ENCODE results near the gene CREB3L2.
"Not testable (repeated sequence)": the region's sequence is repeated elsewhere in the genome, so short reads cannot be mapped to it uniquely, and the experiment has no call there.

CREB3L2 gene

DNA sequence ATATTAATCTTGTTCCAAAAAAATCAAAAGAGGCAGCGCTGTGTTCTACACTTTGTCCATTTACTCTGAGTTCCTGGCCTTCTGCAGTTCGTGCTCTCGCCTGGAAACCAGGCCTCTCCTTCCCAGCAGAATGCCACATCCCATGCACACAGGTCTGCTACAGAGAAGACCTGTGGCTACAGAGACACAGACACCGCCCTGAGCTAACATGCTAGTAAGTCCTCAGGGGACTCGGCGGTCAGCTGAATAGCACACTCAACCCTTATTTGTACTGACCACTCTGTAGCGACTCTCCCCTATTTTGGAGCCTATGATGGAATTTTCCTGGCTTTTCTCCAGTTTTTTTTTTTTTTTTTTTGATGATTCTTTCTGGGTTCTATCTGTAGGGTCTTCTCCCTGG is 12.8 kb downstream of the CREB3L2 start:
- Histone ChIP-seq H3K9ac (ENCODE audit: low read depth, low read length) (no peak overlapping the region), H3K36me3 (ENCODE audit: insufficient read depth, low read length) (peaks cover 3% of the 10 kb centered on the region; the same call in 1 of the 2 replicates), H3K9me3 (ENCODE audit: control insufficient read depth, insufficient read depth, low read length) (no peaks in the 10 kb centered on the region), H3K4me1 (ENCODE audit: insufficient read depth, low read length) (peaks cover 43% of the 10 kb centered on the region)

DNA sequence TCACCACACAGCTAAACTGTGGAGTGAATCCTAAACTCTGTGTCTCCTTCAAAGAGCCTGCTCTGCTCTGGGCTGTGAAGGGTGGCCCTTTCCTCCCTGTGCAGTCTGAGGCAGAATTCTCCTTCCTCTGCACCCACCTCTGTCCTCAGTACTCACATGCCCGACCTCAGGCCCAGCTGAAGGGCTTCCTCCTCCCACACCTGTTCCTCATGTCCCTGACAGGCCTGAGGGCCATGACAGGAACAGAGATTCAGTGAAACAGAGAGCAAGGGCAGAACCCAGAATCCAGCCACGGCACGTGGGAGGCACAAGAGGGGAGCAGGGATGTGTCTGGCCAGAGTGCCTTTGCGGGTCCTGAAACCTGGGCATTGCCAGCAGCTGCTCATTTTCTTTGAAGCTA is 13.9 kb downstream of the CREB3L2 start:
- no peaks in the 10 kb centered on the region for H3K9me3 ChIP-seq (ENCODE audit: control insufficient read depth, insufficient read depth, low read length)
- H3K9ac ChIP-seq (ENCODE audit: low read depth, low read length), result no peak overlapping the region
- H3K36me3 ChIP-seq (ENCODE audit: insufficient read depth, low read length), result peaks cover 4% of the 10 kb centered on the region; the same call in 1 of the 2 replicates
- H3K4me1 ChIP-seq (ENCODE audit: insufficient read depth, low read length), result peaks cover 43% of the 10 kb centered on the region

DNA sequence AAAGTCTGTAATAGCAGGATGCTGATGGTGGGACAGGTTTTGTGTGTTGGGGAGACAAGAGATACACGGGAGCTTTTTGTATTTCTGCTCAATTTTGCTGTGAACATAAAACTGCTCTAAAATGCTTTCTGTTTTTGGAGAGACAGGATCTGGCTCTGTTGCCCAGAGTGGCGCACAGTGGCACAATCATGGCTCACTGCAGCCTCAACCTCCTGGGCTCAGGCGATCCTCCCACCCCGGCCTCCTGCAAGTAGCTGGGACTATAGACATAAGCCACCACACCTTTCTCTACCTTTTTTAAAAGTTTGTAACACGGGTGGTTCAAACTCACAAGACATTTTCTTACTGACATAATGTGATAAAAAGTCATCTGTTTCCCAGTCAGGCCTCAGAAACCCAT is 14.3 kb downstream of the CREB3L2 start:
- no peak overlapping the region for H3K9ac ChIP-seq (ENCODE audit: low read depth, low read length)
- no peaks in the 10 kb centered on the region for H3K9me3 ChIP-seq (ENCODE audit: control insufficient read depth, insufficient read depth, low read length)
- peaks cover 4% of the 10 kb centered on the region; the same call in 1 of the 2 replicates for H3K36me3 ChIP-seq (ENCODE audit: insufficient read depth, low read length)
- peaks cover 41% of the 10 kb centered on the region for H3K4me1 ChIP-seq (ENCODE audit: insufficient read depth, low read length)

DNA sequence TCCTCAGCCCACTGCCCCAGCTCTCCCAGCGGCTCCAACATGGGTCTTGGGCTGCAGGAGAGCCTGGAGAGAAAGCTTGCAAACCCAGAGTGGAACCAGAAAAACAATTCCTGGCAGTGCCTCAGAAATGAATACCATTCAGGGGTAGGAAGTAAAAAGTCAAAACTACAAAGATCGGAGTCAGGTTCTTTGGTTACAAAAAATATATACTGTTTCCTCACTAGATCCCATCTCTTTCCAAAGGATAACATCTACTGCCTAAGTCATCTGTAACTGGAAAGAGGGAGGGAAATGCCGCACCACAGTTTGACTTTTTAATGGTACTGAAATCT is 14.9 kb downstream of the CREB3L2 start:
- H3K9me3 ChIP-seq (ENCODE audit: control insufficient read depth, insufficient read depth, low read length), result no peaks in the 10 kb centered on the region
- peaks cover 4% of the 10 kb centered on the region; the same call in 1 of the 2 replicates for H3K36me3 ChIP-seq (ENCODE audit: insufficient read depth, low read length)
- H3K9ac ChIP-seq (ENCODE audit: low read depth, low read length), result no peak overlapping the region
- peaks cover 35% of the 10 kb centered on the region for H3K4me1 ChIP-seq (ENCODE audit: insufficient read depth, low read length)

DNA sequence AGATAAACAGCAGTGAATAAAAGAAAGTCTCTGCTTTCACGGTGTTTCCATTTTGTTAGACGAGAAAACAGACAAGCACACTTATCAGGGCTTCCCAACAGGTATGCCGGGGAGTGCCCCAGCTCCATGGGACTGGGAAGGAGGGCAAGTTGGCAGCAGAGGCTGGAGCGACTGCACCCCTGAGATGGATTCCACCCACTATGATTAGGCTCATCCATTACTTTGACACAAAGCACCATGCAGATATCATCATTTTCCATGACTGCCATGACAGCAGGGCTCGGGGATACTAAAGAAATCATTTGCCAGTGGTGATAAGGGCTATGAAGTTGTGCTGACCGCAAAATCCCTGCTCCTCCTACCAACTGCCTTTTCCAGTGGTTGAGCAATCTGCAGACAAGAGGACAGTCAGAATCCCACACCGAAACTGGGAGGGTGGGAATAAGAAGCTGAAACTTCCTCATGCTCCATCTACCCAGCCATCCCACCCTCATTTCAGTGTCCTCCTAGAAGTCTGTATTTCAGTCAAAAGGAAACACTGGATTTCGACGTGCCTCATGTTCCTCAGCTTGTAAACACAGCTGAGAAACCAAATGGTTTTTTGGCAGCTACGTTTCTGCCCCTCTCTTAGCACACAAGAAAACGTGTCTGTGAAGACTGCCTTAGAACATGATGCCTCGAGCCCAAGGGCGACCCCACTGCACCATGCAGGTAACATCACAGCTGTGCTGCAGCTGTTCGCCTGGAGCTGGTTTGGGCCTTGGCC is 15.5 kb downstream of the CREB3L2 start:
- Histone ChIP-seq H3K4me1 (ENCODE audit: insufficient read depth, low read length) (peaks cover 35% of the 10 kb centered on the region), H3K9me3 (ENCODE audit: control insufficient read depth, insufficient read depth, low read length) (no peaks in the 10 kb centered on the region), H3K36me3 (ENCODE audit: insufficient read depth, low read length) (peaks cover 4% of the 10 kb centered on the region; the same call in 1 of the 2 replicates), H3K9ac (ENCODE audit: low read depth, low read length) (no peak overlapping the region)

DNA sequence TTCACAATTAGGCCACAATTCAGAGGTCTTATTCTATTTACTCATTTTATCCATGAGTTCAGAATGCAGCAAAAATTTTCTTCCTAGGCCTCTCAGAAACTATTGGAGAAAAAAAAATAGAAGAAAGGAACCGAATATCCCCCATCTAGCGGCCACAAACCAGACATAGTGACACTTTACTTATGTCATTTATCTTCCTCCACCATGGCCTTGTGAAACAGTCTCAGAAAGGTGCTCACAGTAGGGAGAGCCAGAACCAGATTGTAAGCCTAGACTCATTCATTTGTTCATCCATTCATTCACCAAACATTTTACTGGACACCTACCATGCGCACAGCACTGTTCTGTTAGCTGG is 16.0 kb downstream of the CREB3L2 start:
- peaks cover 33% of the 10 kb centered on the region for H3K4me1 ChIP-seq (ENCODE audit: insufficient read depth, low read length)
- peaks cover 4% of the 10 kb centered on the region; the same call in 1 of the 2 replicates for H3K36me3 ChIP-seq (ENCODE audit: insufficient read depth, low read length)
- no peaks in the 10 kb centered on the region for H3K9me3 ChIP-seq (ENCODE audit: control insufficient read depth, insufficient read depth, low read length)
- no peak overlapping the region for H3K9ac ChIP-seq (ENCODE audit: low read depth, low read length)

DNA sequence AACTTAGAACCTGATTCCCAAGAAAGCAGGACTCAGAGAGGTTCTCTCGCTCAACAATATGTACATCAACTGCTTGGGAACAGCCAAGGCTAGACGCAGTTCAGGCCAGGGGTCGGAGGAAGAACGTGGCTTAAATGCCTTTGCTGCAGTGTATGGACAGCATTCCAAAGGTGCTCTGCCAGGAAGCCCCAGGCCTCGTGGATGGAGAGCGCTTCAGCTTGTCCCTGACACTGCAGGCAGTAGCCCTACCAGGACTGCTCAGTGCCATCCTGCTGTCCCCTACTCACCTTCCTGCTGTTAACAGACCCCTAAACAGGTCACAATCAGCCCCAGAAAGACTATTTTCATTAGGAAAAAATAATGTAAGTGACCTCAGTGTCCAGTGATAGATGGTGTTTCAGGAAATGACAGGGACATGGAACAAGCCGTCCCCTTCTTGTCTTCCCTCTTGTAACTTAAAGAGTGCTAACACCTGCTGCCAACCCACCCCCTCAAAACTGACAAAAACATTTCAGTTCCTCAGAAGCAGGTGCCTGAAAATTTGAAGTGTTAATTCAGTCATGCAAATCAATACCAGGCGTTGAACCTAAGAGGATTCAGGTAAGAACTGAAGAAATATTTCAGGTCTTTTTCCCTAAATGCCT is 16.5 kb downstream of the CREB3L2 start:
- Histone ChIP-seq H3K36me3 (ENCODE audit: insufficient read depth, low read length) (peaks cover 4% of the 10 kb centered on the region; the same call in 1 of the 2 replicates), H3K4me1 (ENCODE audit: insufficient read depth, low read length) (peaks cover 29% of the 10 kb centered on the region), H3K9me3 (ENCODE audit: control insufficient read depth, insufficient read depth, low read length) (no peaks in the 10 kb centered on the region), H3K9ac (ENCODE audit: low read depth, low read length) (no peak overlapping the region)

DNA sequence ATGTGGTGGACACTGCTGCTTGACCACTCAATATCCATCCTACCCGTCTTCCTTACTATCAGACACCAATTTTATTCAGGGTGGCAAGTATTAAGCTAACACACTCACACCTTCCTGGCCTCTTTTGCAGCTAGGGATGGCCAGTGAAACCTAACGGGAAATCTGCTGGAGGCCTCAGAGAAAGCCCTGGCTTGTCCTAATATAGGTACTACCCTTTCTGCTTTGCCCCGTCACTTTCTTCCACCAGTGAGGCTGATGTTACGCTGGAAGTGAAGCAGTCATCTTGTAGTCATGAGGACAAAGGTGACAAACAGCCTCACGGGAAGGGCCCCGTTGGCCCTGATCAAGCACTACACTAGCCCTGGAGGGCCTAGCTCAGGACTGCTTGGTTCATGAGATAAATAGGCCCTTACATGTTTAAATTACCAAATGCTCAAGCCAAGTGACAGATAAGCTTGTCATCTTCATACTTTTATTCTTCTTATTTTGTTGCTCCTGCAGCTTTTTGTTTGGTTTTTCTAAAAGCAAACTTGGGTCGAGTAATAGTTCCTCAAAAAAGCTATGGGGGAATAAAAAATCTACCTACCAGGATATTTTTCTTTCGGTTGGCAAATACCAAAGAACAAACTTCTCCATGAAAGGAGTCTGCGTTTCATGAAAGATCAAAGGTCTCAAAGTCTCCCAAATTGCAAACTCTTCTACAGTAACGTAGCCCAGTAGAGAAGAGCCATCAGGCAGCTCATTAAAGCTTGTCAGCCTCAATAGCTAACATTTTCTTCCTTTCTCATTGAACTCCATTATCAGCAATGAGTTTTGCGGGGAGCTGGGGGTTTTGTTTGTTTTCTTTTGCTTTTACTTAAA is 17.5 kb downstream of the CREB3L2 start:
- peaks cover 4% of the 10 kb centered on the region for H3K36me3 ChIP-seq (ENCODE audit: insufficient read depth, low read length)
- H3K4me1 ChIP-seq (ENCODE audit: insufficient read depth, low read length), result peaks cover 26% of the 10 kb centered on the region
- no peak overlapping the region for H3K9ac ChIP-seq (ENCODE audit: low read depth, low read length)
- H3K9me3 ChIP-seq (ENCODE audit: control insufficient read depth, insufficient read depth, low read length), result no peaks in the 10 kb centered on the region

DNA sequence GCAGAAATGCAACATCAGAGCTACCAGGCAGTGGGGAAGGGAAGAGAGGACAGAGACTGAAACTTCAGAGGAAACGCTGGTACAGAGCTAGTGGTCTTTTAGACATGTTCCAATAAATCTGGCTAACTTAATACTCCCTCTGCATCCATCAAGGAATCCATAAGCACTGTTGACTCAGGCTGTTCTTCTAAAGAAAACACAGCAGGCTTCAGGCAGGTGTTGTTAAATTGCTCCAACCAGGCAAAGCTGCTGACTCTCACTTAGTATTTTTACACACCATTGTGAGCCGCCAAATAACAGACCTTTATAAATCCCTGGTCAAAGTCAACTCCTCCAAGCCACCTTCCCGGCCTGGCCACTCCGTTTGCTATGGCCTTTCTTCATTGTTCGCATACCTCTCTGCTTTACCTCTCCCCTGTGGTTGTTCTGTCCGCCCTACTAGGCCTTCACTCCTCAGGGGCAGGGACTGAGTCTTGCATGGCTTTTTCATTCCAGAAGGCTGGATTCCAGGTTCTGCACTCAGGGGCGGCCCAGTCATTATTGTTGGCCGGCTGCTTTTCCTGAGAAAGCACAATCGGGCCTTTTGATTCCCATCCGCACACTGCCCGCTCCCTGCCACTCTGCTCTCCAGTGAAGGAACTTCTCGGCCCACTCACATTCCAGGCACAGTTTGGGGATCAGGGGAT is 18.4 kb downstream of the CREB3L2 start:
- peaks cover 32% of the 10 kb centered on the region; the same call in 1 of the 2 replicates for H3K4me1 ChIP-seq (ENCODE audit: insufficient read depth, low read length)
- H3K9ac ChIP-seq (ENCODE audit: low read depth, low read length), result no peak overlapping the region

DNA sequence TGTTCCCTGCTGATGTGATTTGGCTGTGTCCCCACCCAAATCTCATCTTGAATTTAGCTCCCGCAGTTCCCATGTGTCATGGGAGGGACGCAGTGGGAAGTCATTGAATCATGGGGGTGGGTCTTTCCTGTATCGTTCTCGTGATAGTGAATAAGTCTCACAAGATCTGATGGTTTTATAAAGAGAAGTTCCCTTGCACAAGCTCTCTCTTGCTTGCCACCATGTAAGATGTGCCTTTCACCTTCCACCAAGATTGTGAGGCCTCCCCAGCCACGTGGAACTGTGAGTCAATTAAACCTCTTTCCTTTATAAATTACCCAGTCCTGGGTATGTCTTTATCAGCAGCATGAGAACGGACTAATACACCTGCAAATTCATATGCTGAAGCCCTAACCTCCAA is 19.5 kb downstream of the CREB3L2 start:
- H3K9me3 ChIP-seq (ENCODE audit: control insufficient read depth, insufficient read depth, low read length); H3K36me3 ChIP-seq (ENCODE audit: insufficient read depth, low read length); H3K9ac ChIP-seq (ENCODE audit: low read depth, low read length): not testable (repeated sequence)
- H3K4me1 ChIP-seq (ENCODE audit: insufficient read depth, low read length), result peaks cover 26% of the 10 kb centered on the region; the same call in 1 of the 2 replicates

More for the DNA sequence above, 18.4 kb downstream of the CREB3L2 start:
- Histone ChIP-seq H3K36me3 (ENCODE audit: insufficient read depth, low read length) (peaks cover 4% of the 10 kb centered on the region), H3K9me3 (ENCODE audit: control insufficient read depth, insufficient read depth, low read length) (no peaks in the 10 kb centered on the region)

DNA sequence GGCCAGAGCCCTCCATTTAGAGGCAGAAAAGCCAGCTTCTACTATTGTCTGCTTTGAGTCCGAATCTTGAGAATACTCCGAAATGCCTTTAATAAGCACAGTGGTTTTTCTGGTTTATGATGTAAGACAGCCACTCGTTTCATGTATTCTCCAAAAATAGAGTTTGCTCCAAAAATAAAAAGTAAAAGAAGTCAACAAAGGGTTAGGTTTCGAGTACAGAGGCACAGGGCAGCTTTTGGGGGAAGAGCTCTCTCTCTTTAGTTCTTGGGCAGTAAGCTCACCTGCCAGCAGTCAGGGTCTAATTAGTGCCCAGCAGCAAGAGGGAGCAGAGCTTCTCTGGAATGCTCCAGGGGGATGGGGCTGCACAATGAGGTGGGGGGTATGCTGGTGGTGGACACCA is 20.2 kb downstream of the CREB3L2 start:
- Histone ChIP-seq H3K9me3 (ENCODE audit: control insufficient read depth, insufficient read depth, low read length) (no peaks in the 10 kb centered on the region), H3K36me3 (ENCODE audit: insufficient read depth, low read length) (peaks cover 4% of the 10 kb centered on the region), H3K4me1 (ENCODE audit: insufficient read depth, low read length) (peaks cover 19% of the 10 kb centered on the region; the same call in 1 of the 2 replicates), H3K9ac (ENCODE audit: low read depth, low read length) (no peak overlapping the region)

DNA sequence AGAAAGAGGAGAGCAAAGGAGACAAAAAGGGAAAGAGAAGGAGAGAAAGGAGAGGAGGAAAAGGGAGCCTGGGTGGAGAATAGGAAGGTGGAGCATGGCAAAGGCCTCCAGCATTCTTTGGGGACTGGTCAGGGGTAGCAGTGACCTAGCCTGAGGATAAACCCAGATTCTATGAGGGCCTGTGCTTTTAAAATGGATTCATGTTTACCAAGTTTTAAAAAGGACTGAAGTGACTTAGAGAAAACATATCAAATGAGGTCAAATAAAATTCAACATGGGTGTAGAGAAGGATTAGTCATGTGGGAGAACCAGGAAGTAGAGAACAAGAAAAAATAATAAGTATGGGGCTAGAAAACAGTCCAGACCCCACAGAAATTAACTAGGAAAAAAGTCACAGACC is 20.7 kb downstream of the CREB3L2 start:
- Histone ChIP-seq H3K9me3 (ENCODE audit: control insufficient read depth, insufficient read depth, low read length) (no peaks in the 10 kb centered on the region), H3K9ac (ENCODE audit: low read depth, low read length) (no peak overlapping the region), H3K36me3 (ENCODE audit: insufficient read depth, low read length) (peaks cover 4% of the 10 kb centered on the region), H3K4me1 (ENCODE audit: insufficient read depth, low read length) (peaks cover 15% of the 10 kb centered on the region; the same call in 1 of the 2 replicates)

DNA sequence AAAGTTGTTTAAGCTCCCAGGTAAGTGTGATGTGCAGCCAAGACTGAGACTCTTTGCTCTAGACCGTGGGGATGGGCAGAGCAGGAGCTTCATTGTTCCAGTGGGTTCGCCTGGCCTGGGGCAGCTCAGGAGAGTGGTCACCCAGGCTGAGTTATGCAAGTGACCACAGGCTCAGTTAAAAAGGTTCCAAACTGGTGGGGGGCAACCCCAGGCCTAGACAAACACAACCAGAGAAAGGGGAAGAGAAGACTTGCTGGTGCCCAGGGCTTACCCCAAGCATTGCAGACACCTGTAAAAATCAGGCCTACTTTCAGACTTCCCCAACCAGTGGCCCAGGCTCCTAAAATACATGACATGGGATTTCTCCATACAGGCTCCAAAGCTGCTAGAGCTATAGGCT is 21.6 kb downstream of the CREB3L2 start:
- H3K9me3 ChIP-seq (ENCODE audit: control insufficient read depth, insufficient read depth, low read length), result no peaks in the 10 kb centered on the region
- peaks cover 4% of the 10 kb centered on the region for H3K36me3 ChIP-seq (ENCODE audit: insufficient read depth, low read length)
- H3K4me1 ChIP-seq (ENCODE audit: insufficient read depth, low read length), result peaks cover 12% of the 10 kb centered on the region; the same call in 1 of the 2 replicates
- H3K9ac ChIP-seq (ENCODE audit: low read depth, low read length), result no peak overlapping the region
